Islet precursor cell (in vitro differentiated cells): ENCODE data around the gene SFRP5.

Experiments used
- DNase-seq: peaks from one replicate; pipeline ENCODE4 v3.0.0-alpha.2; 2018

Gene SFRP5

DNA sequence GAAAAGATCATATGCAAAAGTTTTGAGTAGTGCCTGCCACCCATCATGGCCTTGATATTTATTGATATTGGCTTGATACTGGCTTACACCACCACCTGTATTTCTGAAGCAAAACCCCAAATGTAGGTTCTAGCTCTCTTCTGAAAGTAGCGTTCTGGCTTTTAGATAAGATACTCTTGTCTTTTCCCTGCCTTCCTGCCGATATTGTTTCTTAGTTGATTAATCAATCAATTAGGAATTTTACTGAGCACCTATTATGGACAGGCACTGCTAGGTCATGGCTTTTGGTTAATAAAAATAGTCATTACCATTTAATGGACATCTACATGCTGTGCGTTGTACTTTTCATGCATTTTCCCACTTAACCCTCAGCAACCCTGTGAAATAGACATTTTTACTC is 7.9 kb downstream of the SFRP5 start:
- DNase-seq: no peak

DNA sequence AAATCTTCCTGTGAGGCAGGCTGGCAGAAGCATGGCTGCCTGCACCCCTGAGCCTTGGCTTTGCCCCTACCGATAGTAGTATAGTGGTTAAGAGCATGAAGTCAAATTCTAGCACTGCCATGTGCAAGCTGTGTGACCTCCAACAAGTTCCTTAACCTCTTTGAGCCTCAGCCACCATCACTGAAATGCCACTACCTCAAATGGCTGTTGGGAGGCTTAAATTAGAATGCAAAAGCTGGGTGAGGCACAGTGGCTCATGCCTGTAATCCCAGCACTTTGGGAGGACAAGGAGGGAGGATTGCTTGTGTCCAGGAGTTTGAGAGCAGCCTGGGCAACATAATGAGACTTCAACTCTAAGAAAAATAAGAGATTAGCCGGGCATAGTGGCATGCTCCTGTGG is 8.4 kb downstream of the SFRP5 start:
- no peak for DNase-seq

GRCh38 chr10:97762816-97763215 is 9.0 kb downstream of the SFRP5 start:
- DNase-seq: no peak

DNA sequence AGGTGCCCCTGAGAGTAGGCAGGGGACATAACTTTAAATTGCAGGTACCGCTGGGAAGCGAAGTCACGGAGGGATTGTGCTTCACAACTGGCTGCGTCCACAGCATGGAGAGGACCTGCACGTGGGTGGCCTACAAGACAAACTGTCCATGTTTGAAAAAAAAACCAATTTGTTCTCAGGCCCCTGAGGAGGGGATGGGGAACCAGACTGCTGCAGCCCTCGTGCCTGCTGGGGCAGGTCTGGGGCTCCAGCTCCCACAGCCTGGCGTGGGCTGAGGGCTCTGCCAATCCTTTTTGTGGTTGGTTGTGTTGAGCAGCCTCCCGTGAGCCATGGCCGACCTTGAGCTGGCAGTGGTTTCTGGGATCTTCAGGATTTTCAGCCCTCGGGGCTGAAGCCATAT is 9.7 kb downstream of the SFRP5 start:
- no peak for DNase-seq

GRCh38 chr10:97761331-97761865 is 10.4 kb downstream of the SFRP5 start:
- DNase-seq: no peak

- no peak for DNase-seq
Measured at GRCh38 chr10:97760461-97761257, 11.1 kb downstream of the SFRP5 start.

GRCh38 chr10:97759946-97760345 is 11.9 kb downstream of the SFRP5 start:
- no peak for DNase-seq

DNA sequence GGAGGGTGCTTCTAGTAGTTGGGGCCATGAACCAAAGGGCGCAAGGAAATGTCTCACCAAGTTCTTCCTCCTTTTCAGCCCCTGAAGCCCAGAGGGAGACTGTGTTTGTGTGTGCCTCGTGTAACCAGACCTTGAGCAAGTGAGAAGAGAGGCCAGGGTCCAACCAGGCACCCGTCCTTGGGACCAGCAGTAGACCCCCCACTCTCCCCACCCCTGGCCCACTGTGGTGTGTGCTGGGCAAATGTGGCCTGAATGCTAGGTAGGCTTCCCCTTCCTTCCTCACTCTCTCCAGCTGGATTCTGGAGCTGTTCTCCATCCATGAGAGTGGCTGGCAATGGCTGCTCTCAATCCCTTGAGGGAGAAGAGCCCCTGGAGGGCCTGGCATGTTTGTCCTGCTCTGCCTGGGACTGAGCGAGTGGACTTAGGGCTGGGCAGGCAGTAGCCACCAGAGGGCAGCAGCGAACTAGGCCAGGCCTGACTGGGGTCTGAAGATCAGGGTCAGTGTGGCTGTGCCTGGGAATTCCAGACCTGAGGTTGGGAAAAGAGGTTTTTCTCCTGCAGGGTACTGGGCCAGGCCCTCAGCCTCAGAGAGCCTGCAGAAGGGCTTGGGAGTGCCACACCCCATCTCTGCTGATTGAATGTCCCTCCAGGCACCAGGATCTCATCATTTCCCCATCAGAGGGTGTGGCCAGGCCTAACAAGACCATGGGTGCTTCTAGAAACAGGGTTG is 12.5 kb downstream of the SFRP5 start:
- DNase-seq: peak; percentile 92

DNA sequence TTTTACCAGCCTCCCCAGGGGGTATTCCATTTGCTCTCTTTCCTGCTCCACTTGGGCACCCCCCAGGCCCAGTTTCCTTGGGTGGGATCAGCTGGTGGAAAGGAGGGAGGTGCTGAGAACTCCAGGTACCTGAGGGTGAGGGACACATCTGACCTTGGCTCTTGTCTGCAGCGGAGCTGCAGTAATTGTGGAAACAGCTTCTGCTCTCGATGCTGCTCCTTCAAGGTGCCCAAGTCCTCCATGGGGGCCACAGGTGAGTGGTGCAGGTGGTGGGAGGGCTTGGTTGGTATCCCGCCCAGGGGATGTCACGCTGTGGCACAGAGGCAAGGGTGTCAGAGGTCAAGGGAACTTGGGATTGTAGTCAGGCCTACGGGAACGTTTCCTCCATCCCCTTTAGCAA is 14.3 kb downstream of the SFRP5 start:
- DNase-seq: no peak

GRCh38 chr10:97755718-97756117 is 16.1 kb downstream of the SFRP5 start:
- peak; percentile 40 for DNase-seq

DNA sequence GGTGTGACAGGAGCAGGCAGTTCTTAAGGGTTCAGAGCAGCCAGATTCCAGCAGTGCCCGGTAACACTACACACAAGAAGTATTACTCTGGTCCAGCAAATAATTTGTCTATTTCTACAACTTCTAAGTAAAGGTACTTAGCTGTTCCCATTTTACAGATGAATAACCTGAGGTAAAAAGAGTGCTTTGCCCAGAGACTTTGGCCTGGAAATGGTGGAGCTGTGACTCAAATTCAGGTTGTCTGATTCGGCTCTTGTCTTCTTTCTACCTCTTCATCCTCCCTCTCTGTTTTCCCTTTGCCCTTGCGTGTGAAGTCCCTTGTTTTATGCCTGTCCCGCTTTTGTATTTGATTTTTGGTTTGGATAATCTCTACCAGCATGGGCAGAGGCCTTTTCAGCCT is 17.1 kb downstream of the SFRP5 start:
- DNase-seq: no peak

DNA sequence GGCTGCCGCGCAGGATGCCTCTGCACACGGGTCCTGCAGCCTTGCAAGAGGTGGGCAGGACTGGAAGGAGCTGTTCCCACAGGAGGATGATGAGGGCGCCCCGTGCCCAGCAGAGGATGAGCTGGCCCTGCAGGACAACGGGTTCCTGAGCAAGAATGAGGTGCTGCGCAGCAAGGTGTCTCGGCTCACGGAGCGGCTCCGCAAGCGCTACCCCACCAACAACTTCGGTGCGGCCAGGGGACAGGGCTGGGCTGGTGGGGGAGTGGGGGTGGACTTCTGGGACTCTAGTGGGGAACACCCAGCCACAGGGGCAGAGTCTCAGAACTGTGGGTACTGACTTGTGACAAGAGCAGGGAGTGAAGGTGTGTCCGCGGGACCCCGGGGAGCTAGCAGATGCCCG is 18.8 kb downstream of the SFRP5 start:
- DNase-seq: no peak

GRCh38 chr10:97748116-97748515 is 23.7 kb downstream of the SFRP5 start:
- no peak for DNase-seq

DNA sequence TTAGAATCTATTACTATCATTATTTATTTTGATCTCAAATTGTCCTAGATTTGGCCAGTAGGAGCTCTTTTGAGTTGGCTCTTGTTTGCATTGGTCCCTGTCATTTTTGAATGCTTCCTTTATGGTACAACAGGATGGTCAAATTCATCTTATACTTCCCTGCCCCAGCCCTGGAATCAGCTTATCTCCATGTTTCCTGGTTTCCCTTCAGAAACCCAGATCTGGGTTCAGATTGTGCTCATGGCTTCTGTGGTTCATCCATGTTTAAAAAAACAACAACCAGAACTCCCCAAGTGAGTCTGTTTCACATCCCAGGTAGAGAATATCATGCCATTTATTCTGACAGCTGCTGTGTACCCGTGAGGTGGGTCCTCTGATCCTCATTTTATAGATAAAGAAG is 24.2 kb downstream of the SFRP5 start:
- no peak for DNase-seq

DNA sequence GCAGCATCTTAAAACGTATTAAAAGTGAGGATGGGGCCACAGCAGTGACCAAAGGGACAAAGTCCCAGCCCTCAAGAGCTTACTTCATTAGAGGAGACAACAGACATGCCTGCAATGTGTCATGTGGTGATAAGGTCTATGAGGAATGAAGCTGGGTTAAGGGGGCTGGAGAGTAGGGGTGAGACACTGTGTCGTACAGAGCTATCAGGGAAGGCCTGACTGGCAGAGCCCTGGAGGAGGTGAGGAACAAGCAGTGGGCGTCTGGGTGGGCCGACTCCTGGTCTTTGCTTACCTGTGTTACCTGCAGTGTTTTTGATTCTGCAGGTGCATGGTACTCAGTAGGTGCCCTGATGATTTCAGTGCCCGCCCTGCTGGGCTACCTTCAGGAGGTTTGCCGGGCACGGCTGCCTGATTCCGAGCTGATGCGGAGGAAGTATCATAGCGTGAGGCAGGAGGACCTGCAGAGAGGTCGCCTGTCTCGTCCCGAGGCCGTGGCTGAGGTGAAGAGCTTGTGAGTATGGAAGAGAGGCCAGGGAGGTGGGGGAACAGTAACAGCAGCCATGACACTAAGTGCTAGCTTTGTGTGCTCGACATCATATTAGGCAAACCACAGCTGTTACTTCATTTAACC is 27.3 kb downstream of the SFRP5 start:
- DNase-seq: no peak

- DNase-seq: no peak
Measured at GRCh38 chr10:97743169-97743943, 28.4 kb downstream of the SFRP5 start.

DNA sequence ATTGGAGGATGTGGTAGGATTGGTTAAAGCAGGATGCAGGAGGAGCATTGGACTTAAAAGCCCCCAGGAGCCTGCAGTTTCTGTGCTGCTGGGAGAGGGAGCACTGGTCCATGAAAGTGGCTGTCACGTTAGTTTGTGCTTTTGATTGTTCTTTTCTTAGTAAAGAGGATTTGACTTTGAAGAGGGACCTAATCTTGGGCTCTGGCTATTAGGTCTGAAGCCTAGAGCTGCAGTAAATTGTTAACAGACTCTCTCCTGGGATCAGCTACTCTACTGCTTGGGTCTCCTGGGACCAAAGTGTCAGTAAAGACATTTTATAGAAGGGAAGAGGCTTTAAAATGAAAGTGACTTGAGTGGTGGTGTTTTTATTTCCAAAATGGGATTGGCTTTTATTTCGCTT is 31.2 kb downstream of the SFRP5 start:
- no peak for DNase-seq

- DNase-seq: no peak
Measured at GRCh38 chr10:97738616-97739015, 33.2 kb downstream of the SFRP5 start.

DNA sequence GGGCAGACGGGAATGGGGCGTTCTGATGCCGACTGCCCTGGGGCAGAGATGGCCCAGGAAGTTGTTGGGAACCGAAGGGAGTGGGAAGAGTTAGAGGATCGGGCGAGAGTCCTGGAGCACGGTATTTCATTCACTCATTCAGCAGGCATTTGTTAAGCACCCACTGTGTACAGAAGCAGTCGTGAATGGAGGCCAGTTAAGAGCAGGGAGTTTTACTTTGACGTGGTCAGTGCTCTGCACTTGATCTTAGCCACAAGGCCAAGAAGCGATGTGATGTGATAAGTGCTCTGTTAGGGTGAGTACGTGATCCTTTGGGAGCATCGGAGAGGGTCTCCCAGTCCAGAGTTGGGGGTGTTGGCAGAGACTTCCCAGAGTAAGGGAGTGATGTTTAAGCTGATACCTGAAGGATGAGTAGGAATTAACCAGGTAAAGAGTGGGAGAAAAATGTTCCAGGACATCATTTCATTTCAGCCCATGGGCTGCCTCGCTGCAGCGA is 34.0 kb downstream of the SFRP5 start:
- DNase-seq: no peak

DNA sequence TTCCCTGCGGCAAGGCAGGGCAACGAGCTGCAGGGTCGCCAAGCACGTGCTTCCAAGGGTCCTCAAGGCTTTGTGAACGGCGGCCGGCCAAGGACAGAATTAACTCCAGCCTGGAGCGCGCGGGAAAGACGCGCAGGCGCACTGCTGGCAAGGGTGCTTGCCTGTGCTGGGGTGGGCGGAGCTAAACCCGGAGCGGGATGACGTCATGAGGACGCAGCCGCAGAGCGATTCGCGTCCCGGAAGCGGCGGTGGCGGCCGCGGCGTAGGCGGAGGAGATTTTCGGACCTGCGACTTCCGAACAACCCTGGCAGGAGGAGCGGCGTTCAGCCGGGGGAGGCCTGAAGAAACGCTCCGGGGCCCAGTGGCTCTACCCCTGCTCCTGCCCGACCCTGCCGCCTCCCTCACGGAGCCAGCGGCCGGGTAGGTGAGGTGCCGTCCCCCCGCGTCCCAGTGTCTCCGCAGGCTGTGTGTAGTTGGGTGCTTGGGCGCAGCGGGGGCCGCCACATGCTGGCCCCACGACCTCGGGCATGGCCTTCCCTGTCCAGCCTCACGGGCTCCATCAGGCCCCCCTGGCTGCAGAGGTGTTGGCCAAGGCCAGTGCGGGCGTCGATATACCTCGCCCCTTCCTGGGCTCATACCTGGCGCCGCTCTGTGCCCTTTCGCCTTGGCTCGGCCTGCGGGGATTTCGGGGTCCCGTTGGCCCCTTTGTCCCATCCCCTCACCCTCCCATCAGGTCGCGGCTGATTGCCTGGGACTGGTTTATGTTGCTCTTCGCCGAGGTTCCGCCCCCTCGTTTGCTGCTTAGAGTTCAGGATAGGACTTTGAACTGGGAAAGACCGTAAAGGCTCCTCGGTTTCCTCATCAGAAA is 34.7 kb downstream of the SFRP5 start, which contains the start of gene ZFYVE27:
ZFYVE27 (plus strand) TSS at position 227 of the 868 bp plus-strand sequence. CDS start 1,350 bp downstream, outside the sequence.
- peak; percentile 97 for DNase-seq

- no peak for DNase-seq
Measured at GRCh38 chr10:97736403-97736901, 35.3 kb downstream of the SFRP5 start.
